Gastrocnemius medialis (tissue), 4 donors: ENCODE measurements around the gene SSTR4. TPM values are rescaled to one million over a fixed set of nuclear protein-coding genes. Genes with fewer than 3 reads are reported as not detected.

Experiments used
- ATAC-seq, 2 donors: fragments of 150-250 bp; one replicate each; pipeline ENCODE4 v1.9.1; 2016
- DNase-seq, 2 donors: peaks; one replicate each; pipeline ENCODE4 v3.0.0-alpha.2; 2019
- H3K27ac ChIP-seq, 4 donors: fragments of 200-600 bp; sonication (generic); 1 replicate in 1 of 4; 2 replicates in 3 of 4; pipeline ENCODE4 v1.5.1; 2016 to 2018; ENCODE audit warnings: mild to moderate bottlenecking in 2 of 4, moderate library complexity in 1 of 4
- H3K27me3 ChIP-seq, 3 donors: fragments of 200-600 bp; sonication (generic) in 2 of 3; 1 replicate in 1 of 3; 2 replicates in 2 of 3; pipeline versions ENCODE4 v1.5.1 to v1.6.0; 2016 to 2019; ENCODE audit warnings: mild to moderate bottlenecking in 1 of 3, moderate library complexity in 1 of 3
- H3K36me3 ChIP-seq, 2 donors: fragments of 200-600 bp; sonication (generic) in 1 of 2; one replicate each; pipeline ENCODE4 v1.5.1; 2017 to 2018
- H3K4me1 ChIP-seq, 2 donors: fragments of 200-600 bp; sonication (generic) in 1 of 2; one replicate each; pipeline ENCODE4 v1.5.1; 2016 to 2017; ENCODE audit warnings: mild to moderate bottlenecking in 2 of 2
- H3K4me3 ChIP-seq, 4 donors: fragments of 200-600 bp; sonication (generic) in 3 of 4; 1 replicate in 1 of 4; 2 replicates in 3 of 4; pipeline ENCODE4 v1.5.1; 2016 to 2019; ENCODE audit warnings: mild to moderate bottlenecking in 2 of 4
- H3K9me3 ChIP-seq, 3 donors: fragments of 200-600 bp; sonication (generic) in 2 of 3; 1 replicate in 1 of 3; 2 replicates in 2 of 3; pipeline ENCODE4 v1.5.1; 2016 to 2019
- POLR2A ChIP-seq, 2 donors: fragments of 450-650 bp; IDR thresholded peaks; one replicate each; pipeline ENCODE4 v1.6.1; 2017; ENCODE audit warnings: antibody characterized with exemption in 2 of 2, mild to moderate bottlenecking in 2 of 2, moderate library complexity in 2 of 2
- in situ Hi-C, 4 donors: fragments of 200-750 bp; cut with MboI; loops; one replicate each; pipeline versions ENCODE4 v1.15.0 to v1.8.0; 2017; ENCODE audit warnings: low sequenced_read_pairs in 4 of 4
- intact Hi-C: fragments of 100-400 bp; cut with DNase I; formaldehyde crosslinking; loops from one replicate; pipeline ENCODE4 v1.15.1; 2023; ENCODE audit warnings: low total_unique reads
- total RNA-seq, 4 donors: library from RNA; depleted of rRNA; stranded (reverse); fragments of >200 nt; gene quantifications; one replicate each; pipeline versions ENCODE4 v1.1.0 to v1.2.3, GENCODE V29; 2016
- TF ChIP-seq, protein P1 (sequence below), 5 experiments: fragments of 450-650 bp in 3 of 5; fragments of 200-600 bp in 2 of 5; sonication (generic) in 2 of 5; IDR thresholded peaks in 4 of 5; conservative IDR thresholded peaks in 1 of 5; 1 replicate in 4 of 5; 2 replicates in 1 of 5; pipeline ENCODE4 v1.5.1; 2016 to 2019; ENCODE audit warnings: antibody characterized with exemption in 5 of 5, mild to moderate bottlenecking in 3 of 5, moderate library complexity in 3 of 5

SSTR4 gene
- total RNA-seq, 4 donors from 2014 or later = not detected

DNA sequence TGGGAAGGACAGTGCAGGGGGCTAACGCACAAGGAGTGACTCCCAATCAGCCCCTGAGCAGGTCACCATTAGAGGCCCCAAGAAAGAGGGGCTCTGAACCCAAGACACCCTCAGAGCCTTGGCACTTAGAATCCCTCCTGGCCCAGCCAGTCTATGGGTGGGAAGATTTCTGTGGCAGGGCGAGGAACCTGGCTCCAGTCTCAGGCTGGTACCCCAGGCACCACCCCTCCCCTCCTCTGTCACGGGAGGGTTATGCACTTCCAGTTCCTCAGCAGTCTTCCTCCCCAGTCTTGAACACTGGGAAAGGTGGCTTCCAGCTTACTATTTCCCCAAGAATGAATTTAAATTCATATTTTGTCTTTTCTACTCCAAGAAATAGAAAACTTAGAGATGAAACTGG, 27.6 kb upstream of the SSTR4 start:
- H3K4me1 ChIP-seq = no peaks in the 10 kb centered on the region
- DNase-seq = no peak
- intact Hi-C loops = loop anchor here (10.0 kb wide), 1 partner anchor 63 kb away; no protein-coding TSS in a partner anchor

DNA sequence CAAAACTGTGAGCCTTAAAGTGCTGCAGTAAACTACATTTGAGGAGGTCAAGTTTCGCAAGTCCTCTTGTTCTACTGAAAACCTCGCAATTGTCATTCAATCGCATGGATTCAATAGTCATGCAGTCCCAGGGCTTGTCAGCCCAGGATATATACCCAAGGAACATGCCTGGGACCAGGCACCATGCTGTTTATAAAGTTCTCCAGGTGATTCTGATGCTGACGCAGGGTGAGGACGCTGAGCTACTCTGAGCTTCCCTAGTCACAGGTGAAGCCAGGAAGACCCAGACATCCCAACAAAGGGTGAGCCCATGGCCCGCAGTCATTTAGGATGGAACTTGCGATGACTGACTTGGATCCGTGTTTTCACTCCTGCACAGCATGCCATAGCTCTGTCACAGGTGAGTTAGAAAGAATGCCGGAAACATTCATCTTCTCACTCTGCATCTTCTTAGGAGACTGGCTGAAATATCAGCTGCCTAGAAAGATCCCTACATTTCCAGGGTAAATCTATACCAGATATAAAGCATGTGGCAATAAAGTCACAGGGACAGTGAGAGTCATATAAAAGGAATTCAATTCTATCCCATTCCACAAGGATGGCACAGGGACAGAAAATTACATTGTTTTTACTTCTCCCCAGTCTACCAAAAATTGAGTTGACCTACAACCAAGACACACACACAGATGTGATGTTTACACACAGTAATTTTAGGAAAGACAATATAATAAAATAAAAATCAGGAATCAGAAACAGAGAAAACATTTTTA, 27.0 kb upstream of the SSTR4 start:
- no peaks in the 10 kb centered on the region for H3K36me3 ChIP-seq
- H3K4me1 ChIP-seq = no peaks in the 10 kb centered on the region
- ATAC-seq = no peak
- TF ChIP-seq POLR2A (IDR thresholded peaks at IDR 0.05) = no peak
- TF ChIP-seq, protein P1, sequence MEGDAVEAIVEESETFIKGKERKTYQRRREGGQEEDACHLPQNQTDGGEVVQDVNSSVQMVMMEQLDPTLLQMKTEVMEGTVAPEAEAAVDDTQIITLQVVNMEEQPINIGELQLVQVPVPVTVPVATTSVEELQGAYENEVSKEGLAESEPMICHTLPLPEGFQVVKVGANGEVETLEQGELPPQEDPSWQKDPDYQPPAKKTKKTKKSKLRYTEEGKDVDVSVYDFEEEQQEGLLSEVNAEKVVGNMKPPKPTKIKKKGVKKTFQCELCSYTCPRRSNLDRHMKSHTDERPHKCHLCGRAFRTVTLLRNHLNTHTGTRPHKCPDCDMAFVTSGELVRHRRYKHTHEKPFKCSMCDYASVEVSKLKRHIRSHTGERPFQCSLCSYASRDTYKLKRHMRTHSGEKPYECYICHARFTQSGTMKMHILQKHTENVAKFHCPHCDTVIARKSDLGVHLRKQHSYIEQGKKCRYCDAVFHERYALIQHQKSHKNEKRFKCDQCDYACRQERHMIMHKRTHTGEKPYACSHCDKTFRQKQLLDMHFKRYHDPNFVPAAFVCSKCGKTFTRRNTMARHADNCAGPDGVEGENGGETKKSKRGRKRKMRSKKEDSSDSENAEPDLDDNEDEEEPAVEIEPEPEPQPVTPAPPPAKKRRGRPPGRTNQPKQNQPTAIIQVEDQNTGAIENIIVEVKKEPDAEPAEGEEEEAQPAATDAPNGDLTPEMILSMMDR (IDR thresholded peaks at IDR 0.05 in 4 of 5, conservative IDR thresholded peaks at IDR 0.05 in 1 of 5) = no peak
- no peak overlapping the region for H3K27ac ChIP-seq
- H3K27me3 ChIP-seq = no peaks in the 10 kb centered on the region
- intact Hi-C loops = loop anchor here (10.0 kb wide), 1 partner anchor 63 kb away; no protein-coding TSS in a partner anchor
- H3K4me3 ChIP-seq = no peak overlapping the region
- in situ Hi-C loops = loop anchor here in 1 of 4 donors (25.0 kb wide), 1 partner anchor 96 kb away; no protein-coding TSS in a partner anchor
- H3K9me3 ChIP-seq = no peaks in the 10 kb centered on the region
- DNase-seq = no peak

More for the DNA sequence above, 27.6 kb upstream of the SSTR4 start:
- no peak overlapping the region for H3K27ac ChIP-seq
- in situ Hi-C loops = loop anchor here in 1 of 4 donors (25.0 kb wide), 1 partner anchor 95 kb away; no protein-coding TSS in a partner anchor
- H3K27me3 ChIP-seq = no peaks in the 10 kb centered on the region
- no peak for TF ChIP-seq POLR2A (IDR thresholded peaks at IDR 0.05)
- TF ChIP-seq, protein P1 (IDR thresholded peaks at IDR 0.05 in 4 of 5, conservative IDR thresholded peaks at IDR 0.05 in 1 of 5) = no peak
- H3K36me3 ChIP-seq = no peaks in the 10 kb centered on the region
- no peaks in the 10 kb centered on the region for H3K9me3 ChIP-seq
- no peak overlapping the region for H3K4me3 ChIP-seq
- no peak for ATAC-seq

DNA sequence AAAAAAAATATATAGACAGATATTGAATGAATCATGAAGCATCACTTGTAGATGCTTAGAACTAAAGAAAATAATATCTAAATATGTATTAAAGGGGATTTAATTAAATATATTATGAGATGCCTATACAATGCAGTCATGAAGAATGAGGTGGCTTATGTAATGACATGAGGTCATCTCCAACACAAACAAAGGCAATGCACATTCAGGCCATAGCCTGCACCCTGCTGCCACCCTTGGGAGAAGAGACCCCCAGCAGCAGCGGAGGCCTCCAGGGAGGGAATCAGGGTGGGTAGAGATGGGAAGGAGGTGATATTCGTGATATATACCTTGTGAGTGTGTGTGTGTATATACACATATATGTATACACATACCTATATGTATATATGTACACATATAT, 26.4 kb upstream of the SSTR4 start:
- in situ Hi-C loops = loop anchor here in 1 of 4 donors (25.0 kb wide), 1 partner anchor 96 kb away; no protein-coding TSS in a partner anchor
- Histone ChIP-seq H3K4me1 (no peaks in the 10 kb centered on the region), H3K9me3 (no peaks in the 10 kb centered on the region), H3K4me3 (no peak overlapping the region), H3K27me3 (no peaks in the 10 kb centered on the region), H3K36me3 (no peaks in the 10 kb centered on the region), H3K27ac (no peak overlapping the region)
- no peak for DNase-seq
- ATAC-seq = no peak
- intact Hi-C loops = loop anchor here (10.0 kb wide), 1 partner anchor 64 kb away; no protein-coding TSS in a partner anchor
- no peak for TF ChIP-seq POLR2A (IDR thresholded peaks at IDR 0.05)
- TF ChIP-seq, protein P1 (IDR thresholded peaks at IDR 0.05 in 4 of 5, conservative IDR thresholded peaks at IDR 0.05 in 1 of 5) = no peak

DNA sequence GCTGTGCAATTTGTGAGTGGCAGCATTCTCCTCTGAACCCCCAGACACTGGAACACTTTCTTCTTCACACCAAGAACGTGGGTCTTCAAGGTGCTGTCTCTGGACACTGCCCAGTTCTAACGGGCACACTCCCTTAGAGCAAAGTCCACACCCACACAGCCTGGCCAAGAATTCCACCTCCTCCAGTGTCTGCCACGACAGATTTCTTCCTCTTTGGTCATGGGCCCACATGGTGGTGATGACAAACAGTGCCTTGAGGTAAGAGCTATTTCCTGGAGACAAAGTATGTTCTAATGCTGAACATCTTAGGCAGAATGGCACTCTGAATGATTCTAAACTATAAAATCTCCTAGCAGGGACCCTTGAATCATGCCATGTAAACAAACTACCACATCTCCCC, 25.5 kb upstream of the SSTR4 start:
- DNase-seq (no peak), ATAC-seq (no peak)
- H3K4me3 ChIP-seq = no peak overlapping the region
- H3K36me3 ChIP-seq = no peaks in the 10 kb centered on the region
- H3K27ac ChIP-seq = no peak overlapping the region
- no peaks in the 10 kb centered on the region for H3K27me3 ChIP-seq
- TF ChIP-seq, protein P1 (IDR thresholded peaks at IDR 0.05 in 4 of 5, conservative IDR thresholded peaks at IDR 0.05 in 1 of 5) = no peak
- TF ChIP-seq POLR2A (IDR thresholded peaks at IDR 0.05) = no peak
- no peaks in the 10 kb centered on the region for H3K9me3 ChIP-seq
- intact Hi-C loops = loop anchor here (10.0 kb wide), 1 partner anchor 65 kb away; no protein-coding TSS in a partner anchor
- H3K4me1 ChIP-seq = no peaks in the 10 kb centered on the region
- in situ Hi-C loops = loop anchor here in 1 of 4 donors (25.0 kb wide), 1 partner anchor 97 kb away; no protein-coding TSS in a partner anchor
